Amniotic epithelial cell (primary cell): ENCODE results near the gene CPNE8.
A peak's percentile ranks its signal among the peaks of the same experiment; 100 is the strongest.

Source experiments
- DNase-seq: peaks from one replicate; pipeline ENCODE4 v3.0.0-alpha.2; 2010; ENCODE audit warnings: low read depth

The CPNE8 gene

GRCh38 chr12:38895446-38895845, 9.9 kb downstream of the CPNE8 start:
- DNase-seq, result no peak

- no peak for DNase-seq
Measured at GRCh38 chr12:38892976-38893375, 12.4 kb downstream of the CPNE8 start.

- DNase-seq, result peak; percentile 74
Measured at GRCh38 chr12:38892087-38892786, 13.2 kb downstream of the CPNE8 start.

GRCh38 chr12:38890102-38890855, 15.1 kb downstream of the CPNE8 start:
- no peak for DNase-seq

GRCh38 chr12:38889297-38889815, 16.0 kb downstream of the CPNE8 start:
- no peak for DNase-seq

- peak; percentile 23 for DNase-seq
Measured at GRCh38 chr12:38887770-38888169, 17.6 kb downstream of the CPNE8 start.

- DNase-seq, result no peak
Measured at GRCh38 chr12:38886931-38887330, 18.5 kb downstream of the CPNE8 start.

- peak; percentile 60 for DNase-seq
Measured at GRCh38 chr12:38886064-38886463, 19.3 kb downstream of the CPNE8 start.

- DNase-seq, result no peak
Measured at GRCh38 chr12:38884666-38885065, 20.7 kb downstream of the CPNE8 start.

- DNase-seq, result no peak
Measured at GRCh38 chr12:38883629-38884134, 21.7 kb downstream of the CPNE8 start.

- no peak for DNase-seq
Measured at GRCh38 chr12:38880288-38880687, 25.1 kb downstream of the CPNE8 start.

GRCh38 chr12:38878986-38879385, 26.4 kb downstream of the CPNE8 start:
- DNase-seq, result no peak

- no peak for DNase-seq
Measured at GRCh38 chr12:38878333-38878705, 27.1 kb downstream of the CPNE8 start.

GRCh38 chr12:38875586-38876228, 29.7 kb downstream of the CPNE8 start:
- no peak for DNase-seq

GRCh38 chr12:38872561-38872960, 32.8 kb downstream of the CPNE8 start:
- DNase-seq, result peak; percentile 9

GRCh38 chr12:38872156-38872555, 33.2 kb downstream of the CPNE8 start:
- DNase-seq, result no peak

- DNase-seq, result no peak
Measured at GRCh38 chr12:38869036-38869435, 36.4 kb downstream of the CPNE8 start.

GRCh38 chr12:38850461-38850860, 54.9 kb downstream of the CPNE8 start:
- peak; percentile 59 for DNase-seq

GRCh38 chr12:38847247-38847646, 58.1 kb downstream of the CPNE8 start:
- no peak for DNase-seq

GRCh38 chr12:38844267-38844666, 61.1 kb downstream of the CPNE8 start:
- DNase-seq, result no peak

- no peak for DNase-seq
Measured at GRCh38 chr12:38838056-38838850, 67.1 kb downstream of the CPNE8 start.

- no peak for DNase-seq
Measured at GRCh38 chr12:38831715-38832114, 73.7 kb downstream of the CPNE8 start.
